KMS-11 (cell line): ENCODE results near the gene CRACDL.
"Not testable (repeated sequence)": the region's sequence is repeated elsewhere in the genome, so short reads cannot be mapped to it uniquely, and the experiment has no call there.

Experiments
- H2AFZ ChIP-seq: fragments of 200-600 bp; sonication (generic); 2 replicates; pipeline ENCODE4 v1.6.1; 2016; ENCODE audit warnings: antibody characterized with exemption, mixed run types, low read depth
- H3K27ac ChIP-seq: fragments of 200-600 bp; sonication (generic); 2 replicates; pipeline ENCODE4 v1.6.1; 2016; ENCODE audit warnings: mild to moderate bottlenecking, mixed run types
- H3K27me3 ChIP-seq: fragments of 200-600 bp; sonication (generic); 2 replicates; pipeline ENCODE4 v1.6.1; 2017; ENCODE audit warnings: mild to moderate bottlenecking, low read depth, mixed run types, moderate library complexity; ENCODE audit not compliant: insufficient read depth
- H3K36me3 ChIP-seq: fragments of 200-600 bp; sonication (generic); 2 replicates; pipeline ENCODE4 v1.6.1; 2017; ENCODE audit warnings: mild to moderate bottlenecking, mixed run types; ENCODE audit not compliant: insufficient read depth
- H3K4me1 ChIP-seq: fragments of 200-600 bp; sonication (generic); 2 replicates; pipeline ENCODE4 v1.6.1; 2016; ENCODE audit warnings: mild to moderate bottlenecking, low read depth, mixed run types; ENCODE audit not compliant: poor library complexity, severe bottlenecking
- H3K4me2 ChIP-seq: fragments of 200-600 bp; sonication (generic); 2 replicates; pipeline ENCODE4 v1.7.0; 2016; ENCODE audit warnings: mild to moderate bottlenecking, mixed run types
- H3K4me3 ChIP-seq: fragments of 200-600 bp; sonication (generic); IDR thresholded peaks from 2 replicates; pipeline ENCODE4 v1.6.1; 2017; ENCODE audit warnings: low read depth, low read length, mixed read lengths; ENCODE audit not compliant: insufficient read depth
- H3K79me2 ChIP-seq: fragments of 200-600 bp; sonication (generic); 2 replicates; pipeline ENCODE4 v1.6.1; 2016; ENCODE audit warnings: low read depth, mixed run types; ENCODE audit not compliant: insufficient read depth
- H3K9ac ChIP-seq: fragments of 200-600 bp; sonication (generic); 2 replicates; pipeline ENCODE4 v1.6.1; 2016; ENCODE audit warnings: mild to moderate bottlenecking, mixed run types
- H4K20me1 ChIP-seq: fragments of 200-600 bp; sonication (generic); 2 replicates; pipeline ENCODE4 v1.6.1; 2016; ENCODE audit warnings: mild to moderate bottlenecking, mixed run types; ENCODE audit not compliant: insufficient read depth
- CTCF ChIP-seq: fragments of 200-600 bp; sonication (generic); conservative IDR thresholded peaks from 2 replicates; pipeline ENCODE4 v1.6.1; 2017; ENCODE audit warnings: low read depth, mild to moderate bottlenecking, antibody characterized with exemption, low read length, moderate library complexity, mixed read lengths

The CRACDL gene

GRCh38 chr2:98753801-98754200 is 182.2 kb downstream of the CRACDL start:
- H3K4me2 ChIP-seq, result no peak overlapping the region
- H4K20me1 ChIP-seq, result no peaks in the 10 kb centered on the region
- H3K36me3 ChIP-seq, result no peaks in the 10 kb centered on the region
- H3K4me1 ChIP-seq, result peaks cover 6% of the 10 kb centered on the region
- no peak overlapping the region for H3K27ac ChIP-seq
- no peaks in the 10 kb centered on the region for H3K27me3 ChIP-seq
- no peak for TF ChIP-seq CTCF
- H3K79me2 ChIP-seq, result no peaks in the 10 kb centered on the region
- H3K4me3 ChIP-seq, result no peak overlapping the region
- no peak overlapping the region for H3K9ac ChIP-seq
- no peak overlapping the region for H2AFZ ChIP-seq

- not testable (repeated sequence) for H3K9ac ChIP-seq, H3K4me1 ChIP-seq, H2AFZ ChIP-seq, H3K27ac ChIP-seq, H3K36me3 ChIP-seq, H3K4me2 ChIP-seq, H3K79me2 ChIP-seq, H4K20me1 ChIP-seq, H3K27me3 ChIP-seq, H3K4me3 ChIP-seq
Measured at GRCh38 chr2:98752711-98753110, 183.3 kb downstream of the CRACDL start.

DNA sequence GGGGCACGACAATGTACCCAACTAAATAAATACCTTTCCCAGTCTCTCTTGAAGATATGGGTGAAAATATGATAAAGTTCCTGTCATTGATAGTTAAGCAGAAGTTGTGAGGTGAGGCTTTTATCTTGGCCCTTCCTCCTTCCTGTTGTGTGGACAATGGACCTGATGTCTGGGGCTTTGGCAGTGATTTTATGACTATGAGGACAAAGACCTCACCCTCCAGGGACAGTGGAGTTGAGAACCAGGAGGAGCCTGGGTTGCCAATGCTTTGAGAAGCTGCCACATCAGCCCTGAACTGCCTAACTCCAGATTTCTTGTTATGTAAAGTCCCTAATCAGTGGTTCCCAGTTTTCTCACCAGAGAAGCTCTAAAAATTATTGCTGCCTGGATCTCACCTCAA is 184.3 kb downstream of the CRACDL start:
- Histone ChIP-seq H3K27me3 (no peaks in the 10 kb centered on the region), H2AFZ (no peak overlapping the region), H3K9ac (no peak overlapping the region), H3K27ac (no peak overlapping the region), H3K36me3 (no peaks in the 10 kb centered on the region), H3K4me2 (no peak overlapping the region), H4K20me1 (no peaks in the 10 kb centered on the region), H3K79me2 (no peaks in the 10 kb centered on the region), H3K4me1 (no peaks in the 10 kb centered on the region), H3K4me3 (no peak overlapping the region)
- TF ChIP-seq CTCF, result no peak

- Histone ChIP-seq H3K36me3 (no peaks in the 10 kb centered on the region), H3K27me3 (no peaks in the 10 kb centered on the region), H2AFZ (no peak overlapping the region), H3K9ac (no peak overlapping the region), H3K4me2 (no peak overlapping the region), H3K4me3 (no peak overlapping the region), H4K20me1 (no peaks in the 10 kb centered on the region), H3K27ac (no peak overlapping the region), H3K79me2 (no peaks in the 10 kb centered on the region), H3K4me1 (no peaks in the 10 kb centered on the region)
- TF ChIP-seq CTCF, result no peak
Measured at GRCh38 chr2:98750593-98751282, 185.3 kb downstream of the CRACDL start.

DNA sequence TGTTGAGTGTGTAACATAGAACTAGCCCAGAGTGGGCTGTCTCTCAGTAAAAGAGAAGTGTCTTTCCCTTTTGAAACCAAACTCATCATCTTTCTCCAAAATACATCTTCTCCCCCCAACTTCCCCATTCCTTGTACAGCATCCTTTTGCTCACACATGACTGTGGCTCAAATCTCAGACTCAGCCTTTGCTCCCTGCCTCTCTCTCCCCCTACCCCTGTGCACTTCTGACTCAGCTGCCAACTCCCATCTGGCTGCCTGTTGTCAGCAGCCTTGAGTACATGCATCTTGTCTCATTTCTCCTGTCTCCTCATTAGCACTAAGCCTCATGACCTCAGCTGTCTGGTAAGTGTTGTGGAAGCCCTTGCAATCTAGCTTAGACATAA is 187.0 kb downstream of the CRACDL start:
- no peak overlapping the region for H3K27ac ChIP-seq

More for the DNA sequence above, 187.0 kb downstream of the CRACDL start:
- Histone ChIP-seq H3K4me2 (no peak overlapping the region), H3K27me3 (no peaks in the 10 kb centered on the region), H2AFZ (no peak overlapping the region), H3K4me3 (no peak overlapping the region), H3K79me2 (no peaks in the 10 kb centered on the region), H3K36me3 (no peaks in the 10 kb centered on the region), H4K20me1 (no peaks in the 10 kb centered on the region), H3K9ac (no peak overlapping the region), H3K4me1 (peaks cover 2% of the 10 kb centered on the region)
- TF ChIP-seq CTCF, result no peak
